GM12874 (cell line): ENCODE data around the gene MYL2.

Source experiments
- CTCF ChIP-seq: IDR thresholded peaks from 2 replicates; pipeline ENCODE4 v1.5.1; 2011; ENCODE audit warnings: low read depth, mild to moderate bottlenecking, control low read depth, low read length, moderate library complexity; ENCODE audit not compliant: insufficient read depth

Gene MYL2, protein sequence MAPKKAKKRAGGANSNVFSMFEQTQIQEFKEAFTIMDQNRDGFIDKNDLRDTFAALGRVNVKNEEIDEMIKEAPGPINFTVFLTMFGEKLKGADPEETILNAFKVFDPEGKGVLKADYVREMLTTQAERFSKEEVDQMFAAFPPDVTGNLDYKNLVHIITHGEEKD

DNA sequence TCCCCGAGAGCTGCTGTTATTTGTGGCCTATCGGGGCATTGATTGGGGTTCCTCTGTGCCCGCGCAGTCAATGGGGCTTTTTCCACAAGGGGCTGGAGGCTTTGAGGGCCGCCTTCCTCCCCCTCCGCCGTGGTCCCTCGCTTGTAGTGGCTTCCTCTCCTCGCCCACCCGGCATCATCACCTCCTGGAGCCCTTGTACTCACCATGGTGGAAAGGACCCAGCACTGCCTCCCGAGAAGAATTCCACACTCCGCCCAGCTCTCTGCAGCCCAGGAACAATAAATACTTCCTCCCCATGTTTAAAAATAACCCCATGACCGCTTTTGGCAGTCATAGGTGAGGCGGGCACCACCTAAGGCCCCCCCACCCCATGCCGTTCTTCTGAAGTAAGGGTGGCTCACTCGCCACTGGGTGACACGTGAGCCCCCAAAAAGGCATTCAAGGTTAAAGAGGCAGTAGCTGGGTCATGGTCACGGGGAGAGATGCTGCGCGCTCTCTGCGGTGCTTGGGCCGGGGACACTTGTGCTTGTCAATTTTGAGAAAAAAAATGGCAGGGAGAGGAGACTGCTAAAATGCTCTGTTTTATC, at the start of gene MYL2:
TSS of gene MYL2 (minus strand) at position 256 of the 587 bp plus-strand sequence. CDS start at position 206, 50 bp downstream.
- TF ChIP-seq CTCF = no peak

DNA sequence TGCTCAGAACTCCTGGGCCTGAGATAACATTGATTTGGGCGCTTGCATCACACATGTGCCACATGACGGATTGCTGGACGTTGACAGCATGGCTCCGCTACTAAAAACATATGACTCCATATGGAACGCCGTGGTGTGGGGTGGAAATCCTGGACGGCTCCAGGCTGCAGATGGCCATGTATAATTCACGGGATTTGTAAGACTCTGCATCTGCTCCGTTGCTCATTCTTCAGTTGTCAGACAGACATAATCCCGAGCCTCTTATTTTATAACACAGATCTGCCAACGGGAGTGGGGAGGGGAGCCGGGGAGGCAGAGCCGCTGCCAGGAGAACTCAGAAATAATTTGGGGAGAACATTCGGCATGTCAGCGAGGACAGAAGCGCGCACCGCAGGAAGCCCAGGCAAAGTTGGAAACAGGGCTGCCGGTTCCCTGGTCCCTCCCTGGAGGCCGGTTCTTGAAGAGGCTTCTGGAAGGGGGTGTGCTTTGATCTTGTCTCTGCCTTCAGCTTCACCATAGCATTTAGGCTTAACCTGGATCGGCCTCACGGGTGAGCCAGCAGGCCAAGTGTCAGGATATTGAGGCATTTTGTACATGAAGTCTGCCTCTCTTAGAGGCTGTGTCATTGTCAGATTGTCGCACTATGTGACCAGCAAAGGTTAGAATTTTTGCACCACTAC, 45.8 kb upstream of the MYL2 start:
- no peak for TF ChIP-seq CTCF

- TF ChIP-seq CTCF = no peak
Measured at GRCh38 chr12:110965574-110965973, 45.2 kb upstream of the MYL2 start.

- no peak for TF ChIP-seq CTCF
Measured at GRCh38 chr12:110960795-110961194, 40.4 kb upstream of the MYL2 start.

DNA sequence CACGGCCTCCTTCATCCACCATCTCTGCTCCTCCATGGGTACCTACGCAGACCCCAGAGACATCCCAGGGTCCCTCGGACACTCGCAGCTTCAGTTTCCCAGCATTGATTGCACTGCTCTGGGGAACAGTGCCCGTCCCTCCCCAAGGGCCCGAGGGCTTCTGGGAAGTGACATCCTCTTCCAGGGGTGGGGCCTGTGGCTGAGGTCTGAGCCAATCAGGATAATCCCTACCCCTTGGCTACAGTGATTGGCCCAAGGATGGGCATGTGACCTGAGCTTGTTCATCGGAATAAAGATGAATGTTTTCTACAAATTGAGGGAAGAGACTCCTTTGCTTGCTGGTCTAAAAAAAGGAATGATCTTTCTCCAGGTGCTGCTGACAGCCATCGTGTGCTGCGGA, 37.3 kb upstream of the MYL2 start:
- no peak for TF ChIP-seq CTCF

- TF ChIP-seq CTCF = no peak
Measured at GRCh38 chr12:110957159-110957558, 36.8 kb upstream of the MYL2 start.

GRCh38 chr12:110948041-110948440, 27.7 kb upstream of the MYL2 start:
- no peak for TF ChIP-seq CTCF
